A673 (cell line): ENCODE measurements around the gene PIM3.

ENCODE experiments used
- EZH2 ChIP-seq: fragments of 200-600 bp; sonication (generic); IDR thresholded peaks from 2 replicates; pipeline ENCODE4 v1.6.1; 2017; ENCODE audit warnings: borderline replicate concordance, low read depth, mild to moderate bottlenecking, mixed read lengths, antibody characterized with exemption, low read length; ENCODE audit not compliant: poor library complexity, severe bottlenecking
- TF ChIP-seq, protein P1 (sequence below): fragments of 300-800, 200-600 bp; sonication (generic); conservative IDR thresholded peaks from 2 replicates; pipeline ENCODE4 v1.5.1; 2017; ENCODE audit warnings: low read depth, mild to moderate bottlenecking, antibody characterized with exemption, low read length, moderate library complexity, mixed read lengths

DNA sequence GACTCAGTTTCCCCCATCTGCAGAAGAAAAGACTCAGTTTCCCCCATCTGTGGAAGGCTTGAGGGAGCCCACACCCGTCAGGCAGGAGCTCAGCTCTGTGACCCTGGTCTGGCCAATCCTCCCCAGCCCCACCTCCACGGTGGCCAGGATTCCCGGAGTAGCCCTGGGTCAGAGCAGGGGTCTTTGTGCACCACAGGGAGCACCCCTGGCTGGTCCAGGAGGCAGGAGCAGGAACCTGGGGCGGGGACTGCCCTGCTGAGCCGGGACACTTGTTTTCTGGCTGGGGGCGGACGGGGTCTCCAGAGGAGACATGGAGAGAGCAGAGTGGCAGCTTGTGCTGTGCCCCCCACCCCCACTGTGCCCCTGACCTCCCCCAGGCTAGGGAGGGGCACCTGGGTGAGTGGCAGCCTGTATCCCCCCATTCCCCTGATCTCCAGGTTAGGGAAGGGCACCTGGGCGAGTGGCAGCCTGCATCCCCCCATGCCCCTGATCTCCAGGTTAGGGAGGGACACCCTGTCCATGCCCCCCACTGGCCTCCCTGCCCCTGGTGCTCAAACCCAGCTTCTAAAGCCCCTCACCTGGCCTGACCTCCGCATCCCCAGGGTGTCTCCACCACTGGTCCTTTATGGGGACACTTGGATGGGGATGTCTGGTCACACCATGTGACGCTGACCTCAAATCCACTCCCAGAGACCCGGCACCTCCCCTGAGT, 33.2 kb downstream of the PIM3 start:
- TF ChIP-seq, protein P1, sequence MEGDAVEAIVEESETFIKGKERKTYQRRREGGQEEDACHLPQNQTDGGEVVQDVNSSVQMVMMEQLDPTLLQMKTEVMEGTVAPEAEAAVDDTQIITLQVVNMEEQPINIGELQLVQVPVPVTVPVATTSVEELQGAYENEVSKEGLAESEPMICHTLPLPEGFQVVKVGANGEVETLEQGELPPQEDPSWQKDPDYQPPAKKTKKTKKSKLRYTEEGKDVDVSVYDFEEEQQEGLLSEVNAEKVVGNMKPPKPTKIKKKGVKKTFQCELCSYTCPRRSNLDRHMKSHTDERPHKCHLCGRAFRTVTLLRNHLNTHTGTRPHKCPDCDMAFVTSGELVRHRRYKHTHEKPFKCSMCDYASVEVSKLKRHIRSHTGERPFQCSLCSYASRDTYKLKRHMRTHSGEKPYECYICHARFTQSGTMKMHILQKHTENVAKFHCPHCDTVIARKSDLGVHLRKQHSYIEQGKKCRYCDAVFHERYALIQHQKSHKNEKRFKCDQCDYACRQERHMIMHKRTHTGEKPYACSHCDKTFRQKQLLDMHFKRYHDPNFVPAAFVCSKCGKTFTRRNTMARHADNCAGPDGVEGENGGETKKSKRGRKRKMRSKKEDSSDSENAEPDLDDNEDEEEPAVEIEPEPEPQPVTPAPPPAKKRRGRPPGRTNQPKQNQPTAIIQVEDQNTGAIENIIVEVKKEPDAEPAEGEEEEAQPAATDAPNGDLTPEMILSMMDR = no peak
- TF ChIP-seq EZH2 = no peak
